ENCODE results near the gene ZNF784.

ZNF784 gene

GRCh38 chr19:55643003-55643886 is 18.9 kb upstream of the ZNF784 start, which contains the start of gene ZNF581:
Gene ZNF581, plus strand, starts transcription at chr19:55643649. Its CDS starts 923 bp downstream, at chr19:55644572.
- in situ Hi-C loops (cut with MboI; ENCODE audit: low sequenced_read_pairs, unreplicated experiment) = no loop called here
- TF ChIP-seq CTCF (IDR thresholded peaks at IDR 0.05; ENCODE audit: borderline replicate concordance, control extremely low read depth, extremely low read depth, insufficient read depth, missing control alignments) = no peak
- DNase-seq (ENCODE audit: low spot score) = peak; percentile 86

GRCh38 chr19:55642153-55643002 is 18.0 kb upstream of the ZNF784 start:
- no peak for TF ChIP-seq CTCF (IDR thresholded peaks at IDR 0.05; ENCODE audit: borderline replicate concordance, control extremely low read depth, extremely low read depth, insufficient read depth, missing control alignments)
- in situ Hi-C loops (cut with MboI; ENCODE audit: low sequenced_read_pairs, unreplicated experiment) = no loop called here
- no peak for DNase-seq (ENCODE audit: low spot score)

- DNase-seq (ENCODE audit: low spot score) = no peak
- TF ChIP-seq CTCF (IDR thresholded peaks at IDR 0.05; ENCODE audit: borderline replicate concordance, control extremely low read depth, extremely low read depth, insufficient read depth, missing control alignments) = no peak
- in situ Hi-C loops (cut with MboI; ENCODE audit: low sequenced_read_pairs, unreplicated experiment) = no loop called here
These were observed 17.2 kb upstream of the ZNF784 start for GRCh38 chr19:55641426-55642152.

GRCh38 chr19:55640577-55641425 is 16.4 kb upstream of the ZNF784 start, which contains the start of gene ZNF580:
Gene ZNF580, plus strand, starts transcription at chr19:55641002. Its CDS starts 1,507 bp downstream, at chr19:55642509.
- peak; percentile 82 for DNase-seq (ENCODE audit: low spot score)
- in situ Hi-C loops (cut with MboI; ENCODE audit: low sequenced_read_pairs, unreplicated experiment) = no loop called here
- no peak for TF ChIP-seq CTCF (IDR thresholded peaks at IDR 0.05; ENCODE audit: borderline replicate concordance, control extremely low read depth, extremely low read depth, insufficient read depth, missing control alignments)

- DNase-seq (ENCODE audit: low spot score) = peak; percentile 59
- TF ChIP-seq CTCF (IDR thresholded peaks at IDR 0.05; ENCODE audit: borderline replicate concordance, control extremely low read depth, extremely low read depth, insufficient read depth, missing control alignments) = peak; percentile 12
- in situ Hi-C loops (cut with MboI; ENCODE audit: low sequenced_read_pairs, unreplicated experiment) = no loop called here
These were observed 15.7 kb upstream of the ZNF784 start for GRCh38 chr19:55640043-55640576.
